ENCODE data around the gene ATPAF1.

Gene ATPAF1

DNA sequence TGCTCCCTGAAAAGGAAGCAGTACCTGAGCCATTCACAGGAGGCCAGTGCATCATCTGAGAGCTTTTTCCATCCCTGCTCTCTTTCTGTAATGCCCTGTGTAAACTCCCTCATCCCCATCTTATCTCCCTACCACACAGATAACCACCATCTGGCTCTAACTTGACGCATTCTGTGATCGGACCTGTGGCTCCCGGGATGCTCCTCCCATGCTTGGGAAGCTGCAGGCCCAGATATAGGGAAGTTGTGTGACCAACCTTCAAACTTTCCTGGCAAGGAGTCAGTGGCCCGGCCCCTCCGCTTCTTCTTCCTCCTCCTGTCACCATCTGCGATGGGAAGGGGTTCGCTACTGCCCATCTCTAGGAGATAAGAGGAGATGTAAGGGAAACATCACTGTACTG is 85.2 kb downstream of the ATPAF1 start:
- DNase-seq: no peak
